HUES64 (cell line): ENCODE measurements around the gene SLCO4A1.

Source experiments
- H3K27ac ChIP-seq: 2 replicates; pipeline ENCODE4 v1.7.0; 2013; ENCODE audit warnings: low read depth, low read length, inconsistent platforms
- H3K27me3 ChIP-seq: 2 replicates; pipeline ENCODE4 v1.6.1; 2013; ENCODE audit warnings: mild to moderate bottlenecking, low read length; ENCODE audit not compliant: insufficient read depth
- H3K36me3 ChIP-seq: 2 replicates; pipeline ENCODE4 v1.6.1; 2013; ENCODE audit warnings: mild to moderate bottlenecking, low read length; ENCODE audit not compliant: insufficient read depth
- H3K4me1 ChIP-seq: 2 replicates; pipeline ENCODE4 v1.6.1; 2013; ENCODE audit warnings: mild to moderate bottlenecking, low read length, moderate library complexity; ENCODE audit not compliant: insufficient read depth
- H3K4me3 ChIP-seq: 2 replicates; pipeline ENCODE4 v1.5.1; 2013; ENCODE audit warnings: mild to moderate bottlenecking, low read length, moderate library complexity
- H3K9ac ChIP-seq: 2 replicates; pipeline ENCODE4 v1.6.1; 2013; ENCODE audit warnings: mild to moderate bottlenecking, low read depth, low read length
- H3K9me3 ChIP-seq: 2 replicates; pipeline ENCODE4 v1.6.1; 2013; ENCODE audit warnings: low read depth, low read length; ENCODE audit not compliant: insufficient read depth
- whole genome bisulfite sequencing: fragments of 150-250, 120-280 bp; methylation state at CpG from one replicate; pipeline ENCODE4 v1.1.7; 2013; ENCODE audit warnings: missing lambda C conversion rate; 5-methylcytosine and 5-hydroxymethylcytosine counted together

The SLCO4A1 gene

DNA sequence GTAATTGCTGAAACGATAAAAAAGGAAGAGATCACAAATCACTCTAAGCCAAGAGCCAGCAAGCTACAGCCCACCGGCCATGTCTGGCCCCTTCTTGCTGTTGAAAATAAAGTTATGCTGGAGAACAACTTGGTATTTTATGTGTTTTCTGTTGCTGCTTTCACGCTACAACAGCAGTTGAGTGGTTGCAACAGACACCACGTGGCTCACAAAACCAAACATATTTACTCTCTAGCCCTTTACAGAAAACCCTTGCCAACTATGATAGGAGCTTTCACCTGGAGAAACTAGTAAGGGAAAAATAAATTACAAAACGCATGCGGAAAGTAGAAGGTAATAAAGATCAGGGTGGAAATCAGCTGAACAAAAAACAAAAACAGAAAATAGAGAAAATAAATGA lies 41.1 kb upstream of the SLCO4A1 start:
- Histone ChIP-seq H3K9me3 (no peaks in the 10 kb centered on the region), H3K9ac (no peak overlapping the region), H3K36me3 (no peaks in the 10 kb centered on the region), H3K27me3 (no peaks in the 10 kb centered on the region), H3K4me1 (peaks cover 15% of the 10 kb centered on the region), H3K27ac (no peak overlapping the region), H3K4me3 (no peak overlapping the region)
- WGBS = 91% methylated on average over 5 of the region's 6 CpGs

DNA sequence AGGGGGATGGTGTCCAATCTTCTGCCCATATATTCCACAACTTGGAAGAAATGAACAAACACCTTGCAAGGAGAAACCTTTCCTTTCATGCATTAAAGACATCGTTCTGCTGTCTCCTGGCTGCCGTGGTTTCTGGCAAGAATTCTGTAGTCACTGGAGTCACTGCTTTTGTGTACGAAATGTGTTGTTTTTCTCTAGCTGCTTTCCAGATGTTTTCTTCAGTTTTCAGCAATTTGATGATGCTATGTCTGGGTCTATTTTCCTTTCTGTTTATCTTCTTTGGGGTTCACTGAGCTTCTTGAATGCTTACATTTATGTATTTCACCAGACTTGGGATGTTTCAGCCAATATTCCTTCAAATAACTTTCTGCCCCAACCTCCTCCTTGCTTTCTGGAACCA lies 40.6 kb upstream of the SLCO4A1 start:
- Histone ChIP-seq H3K9ac (no peak overlapping the region), H3K36me3 (no peaks in the 10 kb centered on the region), H3K27me3 (no peaks in the 10 kb centered on the region), H3K9me3 (no peaks in the 10 kb centered on the region), H3K4me3 (no peak overlapping the region), H3K4me1 (peaks cover 20% of the 10 kb centered on the region), H3K27ac (no peak overlapping the region)
- WGBS = 92% methylated on average over 3 of the region's 3 CpGs

DNA sequence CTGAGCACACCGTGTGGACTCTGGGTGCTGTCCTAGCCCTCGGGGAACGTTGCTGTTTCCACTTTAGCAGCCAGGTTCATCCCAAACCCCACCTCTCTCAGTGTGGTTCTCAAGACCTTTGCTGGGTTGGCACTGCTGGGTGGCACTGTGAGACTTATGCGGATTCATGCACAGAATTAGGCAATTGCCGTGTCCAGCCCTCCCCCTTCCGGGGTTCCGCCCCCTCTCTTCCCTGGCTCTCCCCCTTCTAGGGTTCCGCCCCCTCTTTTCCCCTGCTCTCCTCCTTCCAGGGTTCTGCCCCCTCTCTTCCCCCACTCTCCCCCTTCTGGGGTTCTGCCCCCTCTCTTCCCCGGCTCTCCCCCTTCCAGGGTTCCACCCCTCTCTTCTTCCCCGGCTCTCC lies 39.8 kb upstream of the SLCO4A1 start:
- 89% methylated on average over 10 of the region's 10 CpGs for WGBS
- Histone ChIP-seq H3K36me3 (no peaks in the 10 kb centered on the region), H3K9me3 (no peaks in the 10 kb centered on the region), H3K27ac (no peak overlapping the region), H3K9ac (no peak overlapping the region), H3K27me3 (no peaks in the 10 kb centered on the region), H3K4me1 (peaks cover 24% of the 10 kb centered on the region), H3K4me3 (no peak overlapping the region)

DNA sequence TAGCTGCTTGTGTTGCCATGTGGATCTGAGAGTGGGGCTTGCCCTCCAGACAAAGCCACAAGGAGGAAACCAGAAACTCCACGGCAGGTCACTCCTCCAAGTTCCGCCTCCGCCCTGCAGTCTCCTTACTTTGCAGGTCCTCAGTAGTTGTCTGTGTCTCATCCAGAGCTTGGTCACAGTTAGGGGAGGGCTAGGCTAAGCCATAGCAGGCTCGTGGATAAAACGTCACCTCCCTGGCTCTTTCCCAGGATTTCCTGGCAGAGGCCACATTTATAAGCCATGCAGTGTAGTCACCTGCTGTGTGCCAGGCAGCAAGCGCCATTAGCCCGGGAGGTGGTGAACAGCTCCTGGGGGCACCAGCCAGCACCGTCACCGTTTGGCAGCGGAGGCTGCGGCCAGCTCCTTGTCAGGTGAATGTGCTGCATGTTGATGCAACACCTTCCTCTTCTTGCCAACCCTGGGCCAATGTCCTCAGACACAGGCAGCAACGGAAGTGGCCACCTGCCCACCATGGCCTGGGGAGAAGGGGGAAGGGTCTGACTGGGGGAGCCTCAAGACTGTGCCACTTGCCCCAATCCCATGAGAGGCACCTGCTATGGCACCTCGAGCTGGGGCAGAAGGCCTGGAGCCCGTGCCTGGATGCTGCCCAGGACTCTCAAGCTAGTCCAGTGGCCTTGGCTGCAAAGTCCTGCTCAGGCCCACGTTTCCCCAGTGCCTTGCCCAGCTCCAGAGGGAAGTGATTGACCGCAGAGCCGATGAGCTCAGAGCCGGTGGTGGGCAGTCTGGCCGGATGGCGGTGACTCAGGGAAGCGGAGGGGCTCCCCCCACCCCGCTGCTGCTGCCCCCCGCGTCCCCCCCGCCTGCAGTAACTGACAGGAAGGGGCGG lies 39.0 kb upstream of the SLCO4A1 start:
- Histone ChIP-seq H3K27ac (no peak overlapping the region), H3K9ac (no peak overlapping the region)
- WGBS = 89% methylated on average over 26 of the region's 26 CpGs

DNA sequence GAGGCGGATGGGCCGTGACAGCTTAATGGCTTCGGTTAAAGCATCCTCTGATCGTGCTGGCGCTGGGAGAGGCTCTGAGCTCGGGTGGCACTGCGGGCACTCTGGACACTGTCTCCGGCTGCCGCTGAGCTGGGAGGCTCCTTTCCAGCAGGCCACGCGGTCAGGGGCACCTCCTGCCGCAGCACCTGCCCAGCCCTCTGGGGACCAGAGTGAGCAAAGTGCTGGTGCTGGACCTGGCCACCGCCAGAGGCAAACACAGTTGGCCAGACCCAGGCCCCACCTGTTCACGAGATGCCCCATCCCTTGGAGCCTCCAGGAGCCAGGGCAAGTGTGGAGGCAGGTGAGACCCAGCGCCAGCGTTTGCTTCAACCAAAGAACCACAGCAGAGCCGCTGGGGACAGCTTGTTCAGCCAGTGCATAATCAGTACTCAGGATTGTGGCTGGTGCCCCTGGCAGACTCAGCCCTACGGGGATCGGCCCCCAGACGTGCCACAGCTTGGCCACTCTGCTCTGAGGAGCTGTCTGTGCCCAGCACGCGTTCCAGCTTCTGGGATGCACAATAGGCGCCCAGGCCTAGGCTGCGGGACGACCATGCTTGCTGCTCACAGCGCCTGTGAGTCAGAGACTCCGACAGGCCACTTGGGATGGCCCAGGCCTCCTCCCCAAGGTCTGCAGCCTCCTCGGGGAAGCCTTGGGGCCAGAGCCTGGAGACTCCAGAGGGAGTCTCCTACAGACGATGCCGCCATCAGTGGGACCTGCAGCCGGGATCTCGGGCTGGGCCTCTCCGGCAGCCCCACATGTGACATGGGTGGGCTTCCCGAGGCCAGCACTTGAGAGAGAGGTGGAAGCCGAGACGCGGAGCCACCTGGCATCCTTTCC lies 38.2 kb upstream of the SLCO4A1 start:
- 94% methylated on average over 37 of the region's 37 CpGs for WGBS
- no peaks in the 10 kb centered on the region for H3K27me3 ChIP-seq
- H3K9me3 ChIP-seq = no peaks in the 10 kb centered on the region
- H3K27ac ChIP-seq = no peak overlapping the region
- no peak overlapping the region for H3K9ac ChIP-seq
- peaks cover 24% of the 10 kb centered on the region for H3K4me1 ChIP-seq
- H3K4me3 ChIP-seq = no peak overlapping the region
- no peaks in the 10 kb centered on the region for H3K36me3 ChIP-seq

More for the DNA sequence above, 39.0 kb upstream of the SLCO4A1 start:
- Histone ChIP-seq H3K9me3 (no peaks in the 10 kb centered on the region), H3K27me3 (no peaks in the 10 kb centered on the region), H3K36me3 (no peaks in the 10 kb centered on the region), H3K4me1 (peaks cover 24% of the 10 kb centered on the region), H3K4me3 (no peak overlapping the region)

DNA sequence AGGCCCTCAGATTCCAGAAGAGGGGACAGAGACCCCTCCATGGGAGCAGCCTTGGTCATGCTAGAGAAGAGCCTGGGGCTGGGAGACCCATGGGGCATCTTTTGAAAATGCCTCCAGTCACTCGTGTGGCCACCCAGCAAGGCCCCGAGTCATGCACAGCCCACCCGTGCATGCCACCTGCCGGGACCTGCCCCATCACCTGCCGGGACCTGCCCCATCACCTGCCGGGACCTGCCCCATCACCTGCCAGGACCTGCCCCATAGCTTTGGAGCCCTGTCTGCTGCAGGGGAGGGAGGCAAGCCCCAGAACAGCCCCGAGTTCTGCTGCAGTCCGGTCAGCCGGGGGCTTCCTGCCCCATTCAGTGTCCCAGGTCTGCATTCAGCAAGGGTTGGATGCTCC lies 37.5 kb upstream of the SLCO4A1 start:
- Histone ChIP-seq H3K4me3 (no peak overlapping the region), H3K9ac (no peak overlapping the region), H3K27ac (no peak overlapping the region), H3K4me1 (peaks cover 24% of the 10 kb centered on the region), H3K9me3 (no peaks in the 10 kb centered on the region), H3K27me3 (no peaks in the 10 kb centered on the region), H3K36me3 (no peaks in the 10 kb centered on the region)
- WGBS = 90% methylated on average over 9 of the region's 9 CpGs

DNA sequence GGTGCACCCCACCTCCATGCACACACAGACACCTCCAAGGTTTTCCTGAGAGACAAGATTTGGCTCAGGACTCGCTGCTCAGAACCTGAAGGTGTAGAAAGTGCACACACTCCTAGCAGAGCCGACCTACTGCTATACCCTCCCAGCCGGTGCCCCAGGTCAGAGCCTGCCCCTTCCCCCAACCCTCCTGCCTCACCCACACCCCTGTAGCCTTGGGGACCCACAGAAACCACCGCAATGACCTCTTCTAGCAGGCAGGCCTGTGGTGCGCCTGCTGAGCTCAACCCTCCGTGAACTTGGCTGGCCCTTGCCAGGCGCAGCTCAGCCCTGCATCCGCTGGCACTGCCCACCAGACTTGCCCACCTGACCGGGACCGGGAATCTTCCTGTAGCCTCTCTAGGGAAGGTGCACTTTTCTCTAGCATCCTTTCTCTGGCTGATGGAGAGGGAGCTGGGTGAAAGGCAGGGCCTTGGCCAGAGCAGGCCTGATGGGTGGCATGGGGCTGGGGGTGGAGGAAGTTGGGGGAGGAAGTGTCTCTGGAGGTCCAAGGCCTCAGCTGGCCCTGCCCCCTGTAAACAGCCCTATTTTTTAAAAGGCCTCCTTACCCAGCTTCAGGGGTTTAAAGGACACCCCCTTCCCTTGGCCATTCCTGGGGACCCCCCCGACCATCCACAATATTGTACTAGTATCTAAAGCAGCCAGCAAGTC lies 36.9 kb upstream of the SLCO4A1 start:
- peaks cover 24% of the 10 kb centered on the region for H3K4me1 ChIP-seq
- H3K27ac ChIP-seq = no peak overlapping the region
- no peak overlapping the region for H3K9ac ChIP-seq
- H3K27me3 ChIP-seq = no peaks in the 10 kb centered on the region
- no peaks in the 10 kb centered on the region for H3K9me3 ChIP-seq
- 93% methylated on average over 11 of the region's 11 CpGs for WGBS
- no peak overlapping the region for H3K4me3 ChIP-seq
- no peaks in the 10 kb centered on the region for H3K36me3 ChIP-seq

DNA sequence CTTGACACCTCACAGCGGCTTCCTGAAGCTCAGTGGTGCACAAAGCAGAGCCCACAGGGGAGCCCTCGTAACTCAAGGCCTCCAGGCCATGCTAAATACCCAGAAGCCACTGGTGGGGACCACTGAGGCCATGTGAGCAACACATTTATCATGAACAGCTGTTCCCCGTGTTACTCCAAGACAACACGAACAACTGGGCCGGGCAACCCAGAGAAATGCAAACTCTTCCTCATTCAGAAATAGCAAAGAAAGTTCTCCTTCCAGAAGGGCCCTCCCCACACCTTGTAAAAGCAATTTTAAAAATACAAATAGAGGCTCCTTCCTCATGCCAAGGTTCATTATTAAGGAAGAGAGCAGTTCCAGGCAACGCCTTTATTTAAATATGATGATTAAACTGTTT lies 36.3 kb upstream of the SLCO4A1 start:
- Histone ChIP-seq H3K4me1 (peaks cover 24% of the 10 kb centered on the region), H3K9me3 (no peaks in the 10 kb centered on the region), H3K4me3 (no peak overlapping the region)

DNA sequence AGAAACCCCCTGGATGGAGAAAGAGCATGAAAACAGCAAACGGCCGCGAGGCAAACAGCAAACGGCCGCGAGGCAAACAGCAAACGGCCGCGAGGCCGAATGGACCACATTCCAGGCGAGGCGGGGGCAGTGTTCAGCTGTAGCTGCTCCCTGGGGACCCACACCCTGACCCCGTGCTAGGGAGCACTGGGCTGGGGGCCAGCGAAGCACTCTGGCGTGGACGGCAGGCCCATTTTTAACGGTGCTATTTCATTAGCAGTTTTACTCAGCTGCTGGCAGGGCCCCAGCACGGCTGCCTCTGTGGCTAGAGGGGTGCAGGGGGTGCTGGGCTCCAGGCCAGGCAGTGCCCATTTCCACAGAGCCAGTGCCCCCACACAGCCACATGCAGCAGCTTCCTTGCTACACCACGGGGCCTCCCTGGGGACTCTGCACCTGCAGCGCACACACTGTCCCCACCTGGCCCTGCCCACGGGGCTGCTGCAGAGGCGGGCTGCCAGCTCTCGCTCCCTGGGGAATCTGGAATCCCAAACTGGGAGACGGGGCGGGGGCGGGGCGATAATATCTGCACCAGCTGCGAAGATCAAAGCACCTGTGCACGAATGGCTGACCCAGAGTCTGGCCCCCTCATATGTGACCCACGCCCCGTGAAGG lies 35.6 kb upstream of the SLCO4A1 start:
- no peaks in the 10 kb centered on the region for H3K9me3 ChIP-seq
- no peaks in the 10 kb centered on the region for H3K27me3 ChIP-seq
- H3K4me3 ChIP-seq = no peak overlapping the region
- WGBS = 68% methylated on average over 31 of the region's 31 CpGs
- no peak overlapping the region; the same call in 1 of the 2 replicates for H3K27ac ChIP-seq
- H3K4me1 ChIP-seq = peaks cover 24% of the 10 kb centered on the region
- H3K36me3 ChIP-seq = no peaks in the 10 kb centered on the region
- H3K9ac ChIP-seq = no peak overlapping the region

More for the DNA sequence above, 36.3 kb upstream of the SLCO4A1 start:
- Histone ChIP-seq H3K9ac (no peak overlapping the region), H3K27me3 (no peaks in the 10 kb centered on the region), H3K36me3 (no peaks in the 10 kb centered on the region), H3K27ac (no peak overlapping the region)
- 67% methylated on average over 6 of the region's 6 CpGs for WGBS

DNA sequence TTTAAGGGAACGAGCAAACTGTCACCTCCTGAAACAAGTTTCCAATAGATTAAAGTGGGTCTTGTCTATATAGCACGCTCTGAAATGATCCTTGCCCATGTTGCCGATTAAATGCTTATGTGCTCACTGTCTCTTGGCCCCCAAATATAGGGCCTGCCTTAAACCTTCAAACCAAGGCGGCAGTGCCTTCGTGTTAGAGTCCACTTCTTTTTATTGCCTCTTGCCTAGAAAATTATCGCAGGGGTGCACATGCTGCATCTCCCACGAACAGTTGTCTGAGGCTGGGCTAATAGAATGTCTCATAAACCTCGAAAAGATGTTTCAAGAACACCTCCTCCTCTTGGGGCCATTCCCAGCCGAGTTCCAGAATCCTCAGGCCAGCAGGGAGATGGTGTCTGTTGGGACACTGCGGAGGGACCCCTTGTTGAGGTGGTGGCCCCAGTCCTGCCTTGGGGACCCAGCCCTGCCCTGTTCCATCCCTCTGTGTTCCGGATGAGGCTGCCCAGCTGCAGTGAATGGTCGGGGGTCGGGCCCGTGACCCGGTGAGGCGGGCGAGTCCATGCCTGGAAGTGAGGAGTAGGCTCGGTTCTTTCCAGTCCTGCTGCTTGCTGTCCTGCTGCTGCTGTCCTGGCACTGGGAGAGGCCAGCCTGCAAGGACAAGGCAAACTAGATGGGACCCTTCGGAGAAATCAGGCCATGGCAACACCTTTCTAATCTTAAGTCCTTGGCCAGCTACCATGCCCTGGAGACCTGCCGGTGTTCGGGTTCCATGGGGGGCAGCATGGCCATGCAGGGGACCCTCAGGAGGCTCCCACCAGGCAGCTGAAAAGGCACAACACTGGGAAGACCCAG lies 34.7 kb upstream of the SLCO4A1 start:
- no peak overlapping the region for H3K9ac ChIP-seq
- H3K9me3 ChIP-seq = no peaks in the 10 kb centered on the region
- H3K27ac ChIP-seq = no peak overlapping the region
- H3K4me3 ChIP-seq = no peak overlapping the region
- H3K4me1 ChIP-seq = peaks cover 24% of the 10 kb centered on the region
- H3K36me3 ChIP-seq = no peaks in the 10 kb centered on the region
- WGBS = 94% methylated on average over 21 of the region's 21 CpGs
- no peaks in the 10 kb centered on the region for H3K27me3 ChIP-seq
